SK-N-SH (cell line): ENCODE results near the gene GSG1L. TPM values are rescaled to one million over a fixed set of nuclear protein-coding genes. Genes with fewer than 3 reads are reported as not detected.

Source experiments
- CTCF ChIA-PET: fragments of 300-600, 350-600 bp; formaldehyde crosslinking; extraction: SDS; loops from one replicate; lab custom pipeline; 2021; lab: Yijun Ruan, JAX
- POLR2A ChIA-PET: fragments of 350-600 bp; sonication (Branson Sonifier 250); formaldehyde crosslinking; extraction: SDS; loops from one replicate; lab custom pipeline; 2020; ENCODE audit warnings: antibody characterized with exemption, inconsistent platforms; lab: Yijun Ruan, JAX
- DNase-seq: peaks from one replicate; pipeline ENCODE4 v3.0.0; 2012
- H2AFZ ChIP-seq: fragments of 200-600 bp; sonication (generic); 2 replicates; pipeline ENCODE4 v1.8.1; 2016; ENCODE audit warnings: antibody characterized with exemption, mild to moderate bottlenecking, low read depth
- H3F3A ChIP-seq: fragments of 200-600 bp; sonication (generic); replicated peaks from 2 replicates; pipeline ENCODE3; 2016; ENCODE audit warnings: antibody characterized with exemption, mild to moderate bottlenecking; ENCODE audit not compliant: insufficient read depth
- H3K27ac ChIP-seq, 2 experiments: fragments of 200-500 bp in 1 of 2; fragments of 200-600 bp in 1 of 2; sonication (Bioruptor generic) in 1 of 2; sonication (generic), shearing (Covaris generic) in 1 of 2; 2 replicates each; pipeline versions ENCODE4 v1.5.1 to v1.6.1; 2014 to 2016; ENCODE audit warnings: low read depth in 2 of 2, inconsistent platforms in 1 of 2, low read length in 1 of 2, mild to moderate bottlenecking in 1 of 2, mixed read lengths in 1 of 2
- H3K27me3 ChIP-seq: fragments of 200-600 bp; sonication (generic), shearing (Covaris generic); 2 replicates; pipeline ENCODE4 v1.6.1; 2016; ENCODE audit warnings: mixed run types; ENCODE audit not compliant: insufficient read depth
- H3K36me3 ChIP-seq, 2 experiments: fragments of 200-500 bp in 1 of 2; fragments of 200-600 bp in 1 of 2; sonication (Bioruptor generic) in 1 of 2; sonication (generic) in 1 of 2; replicated peaks in 1 of 2; 2 replicates each; pipeline versions ENCODE3 to v1.5.1; 2014 to 2016; ENCODE audit warnings: low read length in 1 of 2, mild to moderate bottlenecking in 1 of 2; ENCODE audit not compliant: insufficient read depth in 2 of 2, control insufficient read depth in 1 of 2
- H3K4me1 ChIP-seq, 2 experiments: fragments of 200-500 bp in 1 of 2; fragments of 200-600 bp in 1 of 2; sonication (Bioruptor generic) in 1 of 2; sonication (generic), shearing (Covaris generic) in 1 of 2; 2 replicates each; pipeline versions ENCODE4 v1.5.1 to v1.6.1; 2014 to 2016; ENCODE audit warnings: low read depth in 1 of 2, low read length in 1 of 2, mixed run types in 1 of 2; ENCODE audit not compliant: insufficient read depth in 2 of 2, control insufficient read depth in 1 of 2
- H3K4me2 ChIP-seq: fragments of 200-600 bp; sonication (generic), shearing (Covaris generic); 2 replicates; pipeline ENCODE4 v1.6.1; 2017; ENCODE audit warnings: mixed run types
- H3K4me3 ChIP-seq, 2 experiments: fragments of 200-500 bp in 1 of 2; fragments of 200-600 bp in 1 of 2; sonication (Bioruptor generic) in 1 of 2; sonication (generic), shearing (Covaris generic) in 1 of 2; 2 replicates each; pipeline versions ENCODE4 v1.5.1 to v1.8.1; 2014 to 2016; ENCODE audit warnings: low read depth in 2 of 2, inconsistent platforms in 1 of 2, low read length in 1 of 2, mild to moderate bottlenecking in 1 of 2, mixed read lengths in 1 of 2, moderate library complexity in 1 of 2
- H3K79me2 ChIP-seq: fragments of 200-600 bp; sonication (generic); 2 replicates; pipeline ENCODE4 v1.8.1; 2017; ENCODE audit warnings: mild to moderate bottlenecking; ENCODE audit not compliant: insufficient read depth
- H3K9ac ChIP-seq: fragments of 200-600 bp; sonication (generic); 2 replicates; pipeline ENCODE4 v1.6.1; 2017; ENCODE audit warnings: mixed run types
- H3K9me2 ChIP-seq: fragments of 200-600 bp; sonication (generic); 2 replicates; pipeline ENCODE4 v1.6.1; 2017; ENCODE audit warnings: mixed run types
- H3K9me3 ChIP-seq: fragments of 200-600 bp; sonication (generic); 2 replicates; pipeline ENCODE4 v1.6.1; 2017; ENCODE audit warnings: mixed run types, mild to moderate bottlenecking, moderate library complexity
- H4K20me1 ChIP-seq: fragments of 200-600 bp; sonication (generic); 2 replicates; pipeline ENCODE4 v1.6.1; 2017; ENCODE audit warnings: mild to moderate bottlenecking, mixed run types; ENCODE audit not compliant: insufficient read depth
- ELF1 ChIP-seq: IDR thresholded peaks from 2 replicates; pipeline ENCODE4 v1.4.0; 2012
- FOXJ3 ChIP-seq: sonication (generic); formaldehyde crosslinking; IDR thresholded peaks from 2 replicates; pipeline ENCODE4 v1.5.1; 2020; ENCODE audit warnings: mild to moderate bottlenecking, missing genetic modification reagents
- GATA2 ChIP-seq: sonication (generic); formaldehyde crosslinking; IDR thresholded peaks from 2 replicates; pipeline ENCODE4 v1.5.0; 2020; ENCODE audit warnings: mild to moderate bottlenecking, missing genetic modification reagents
- IRF3 ChIP-seq: fragments of 150-350 bp; IDR thresholded peaks from 2 replicates; pipeline ENCODE4 v1.6.1; 2016; ENCODE audit warnings: mild to moderate bottlenecking, low read depth, low read length
- PBX3 ChIP-seq: IDR thresholded peaks from 2 replicates; pipeline ENCODE4; 2012
- POLR2AphosphoS5 ChIP-seq: IDR thresholded peaks from 2 replicates; pipeline ENCODE4 v1.6.1; 2012; ENCODE audit warnings: low read depth, low read length
- RCOR1 ChIP-seq: fragments of 150-350 bp; IDR thresholded peaks from 2 replicates; pipeline ENCODE4 v1.6.1; 2017; ENCODE audit warnings: antibody characterized with exemption, low read length
- REST ChIP-seq: IDR thresholded peaks from 2 replicates; pipeline ENCODE4 v1.6.1; 2012; ENCODE audit warnings: mild to moderate bottlenecking, low read depth, low read length, moderate library complexity
- RXRA ChIP-seq: IDR thresholded peaks from 2 replicates; pipeline ENCODE4 v1.4.0; 2012; ENCODE audit warnings: low read depth, mild to moderate bottlenecking, borderline replicate concordance
- SMC3 ChIP-seq: IDR thresholded peaks from 2 replicates; pipeline ENCODE4 v1.6.1; 2012; ENCODE audit warnings: low read depth, low read length, improper control_type of control experiment
- ZBTB33 ChIP-seq: IDR thresholded peaks from 2 replicates; pipeline ENCODE4 v1.4.0; 2012; ENCODE audit warnings: low read depth, borderline replicate concordance
- WGBS: methylation state at CpG from one replicate; pipeline ENCODE4 v1.1.6; 2017; ENCODE audit warnings: low lambda C conversion rate; 5-methylcytosine and 5-hydroxymethylcytosine counted together
- polyA plus RNA-seq, 3 experiments: library from polyadenylated mRNA; depleted of rRNA; stranded (reverse); fragments of >200 nt; gene quantifications; 2 replicates each; pipeline ENCODE4 v1.2.3, GENCODE V29; 2012

The GSG1L gene
- polyA plus RNA-seq, 1 of the 3 experiments (the other 2 are of a cell fraction): not detected

- H3K9me3 ChIP-seq: no peaks in the 10 kb centered on the region
- no peak overlapping the region for H3K9ac ChIP-seq
- H3K4me1 ChIP-seq: no peaks in the 10 kb centered on the region
- H3K4me2 ChIP-seq: no peak overlapping the region
- 30% methylated on average over 5 of the region's 7 CpGs for WGBS
- H3K36me3 ChIP-seq: no peaks in the 10 kb centered on the region
- no peaks in the 10 kb centered on the region for H4K20me1 ChIP-seq
- no peaks in the 10 kb centered on the region for H3K79me2 ChIP-seq
- no peak for DNase-seq
- ChIA-PET CTCF (no interaction called here), POLR2A (no interaction called here)
- no peak overlapping the region for H3K4me3 ChIP-seq
- no peaks in the 10 kb centered on the region for H3F3A ChIP-seq
- H2AFZ ChIP-seq: no peak overlapping the region
- TF ChIP-seq PBX3 (no peak), FOXJ3 (CRISPR knock-in tag) (no peak), REST (no peak), GATA2 (CRISPR knock-in tag) (no peak), ELF1 (no peak), ZBTB33 (no peak), RXRA (no peak), IRF3 (no peak), POLR2AphosphoS5 (no peak), SMC3 (no peak), RCOR1 (no peak)
- H3K27ac ChIP-seq: no peak overlapping the region
- H3K27me3 ChIP-seq: no peaks in the 10 kb centered on the region
- no peaks in the 10 kb centered on the region for H3K9me2 ChIP-seq
Measured at GRCh38 chr16:27935076-27935475, 128.4 kb downstream of the GSG1L start.
